HTR-8/SVneo (cell line): ENCODE data around the gene SLC1A1.

Experiments
- DNase-seq: peaks from one replicate; pipeline ENCODE4 v3.0.0; 2011; ENCODE audit warnings: low spot score, mixed read lengths; ENCODE audit not compliant: insufficient read length
- FAIRE-seq: peaks from 2 replicates; lab custom pipeline; 2011; peaks lifted over from hg19 to GRCh38; lab: Jason Lieb, UNC

Gene SLC1A1

DNA sequence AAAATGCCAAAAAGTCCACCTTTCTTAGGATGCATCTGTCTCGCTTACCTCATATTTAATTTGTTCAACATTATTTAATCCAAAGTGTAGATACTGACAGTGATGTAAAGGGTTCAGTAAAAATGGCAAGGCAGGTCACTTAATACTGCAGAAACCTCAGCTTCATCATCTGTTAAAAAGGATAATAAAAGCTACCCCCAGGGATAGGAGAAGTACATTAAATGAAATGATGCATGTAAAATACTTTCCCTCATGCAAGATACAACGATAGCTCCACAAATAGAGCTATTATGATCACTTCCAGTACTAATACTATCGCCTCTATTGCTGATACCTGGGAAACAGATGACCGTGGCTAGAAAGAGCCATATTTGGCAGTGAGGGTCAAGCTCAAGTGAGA, 82.9 kb downstream of the SLC1A1 start:
- no peak for FAIRE-seq
- no peak for DNase-seq

DNA sequence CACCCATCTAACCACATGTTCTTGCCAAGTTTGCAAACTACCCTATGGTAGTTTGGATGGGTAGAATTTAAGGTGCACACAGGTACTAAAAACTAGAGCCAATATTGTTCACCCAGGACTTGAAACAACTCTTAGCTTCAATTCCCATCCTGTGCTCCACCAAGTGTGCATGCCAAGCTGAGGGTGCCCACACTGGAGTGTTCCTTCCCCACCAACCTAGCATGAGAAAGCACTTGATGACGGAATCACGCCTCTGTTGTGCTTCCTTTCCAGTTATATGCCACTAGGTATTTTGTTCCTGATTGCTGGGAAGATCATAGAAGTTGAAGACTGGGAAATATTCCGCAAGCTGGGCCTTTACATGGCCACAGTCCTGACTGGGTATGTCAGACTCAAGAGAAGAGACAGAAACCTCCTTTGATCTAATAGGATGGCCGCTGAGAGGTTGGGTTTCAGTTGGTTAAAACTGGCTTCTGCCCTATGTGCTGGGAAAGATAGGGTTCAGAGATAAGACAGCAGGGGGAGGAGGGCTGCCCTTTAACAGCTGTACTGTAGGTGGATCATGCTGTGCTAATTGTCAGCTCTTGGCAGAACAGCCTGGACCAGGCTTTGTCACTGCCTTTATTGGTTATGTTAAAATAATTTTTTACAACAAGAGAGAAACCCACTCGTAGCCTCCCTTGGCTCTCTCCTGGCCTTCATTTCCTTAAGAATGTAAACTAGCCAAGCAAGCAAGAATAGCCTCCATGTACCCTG, 83.5 kb downstream of the SLC1A1 start:
- DNase-seq = no peak
- no peak for FAIRE-seq

DNA sequence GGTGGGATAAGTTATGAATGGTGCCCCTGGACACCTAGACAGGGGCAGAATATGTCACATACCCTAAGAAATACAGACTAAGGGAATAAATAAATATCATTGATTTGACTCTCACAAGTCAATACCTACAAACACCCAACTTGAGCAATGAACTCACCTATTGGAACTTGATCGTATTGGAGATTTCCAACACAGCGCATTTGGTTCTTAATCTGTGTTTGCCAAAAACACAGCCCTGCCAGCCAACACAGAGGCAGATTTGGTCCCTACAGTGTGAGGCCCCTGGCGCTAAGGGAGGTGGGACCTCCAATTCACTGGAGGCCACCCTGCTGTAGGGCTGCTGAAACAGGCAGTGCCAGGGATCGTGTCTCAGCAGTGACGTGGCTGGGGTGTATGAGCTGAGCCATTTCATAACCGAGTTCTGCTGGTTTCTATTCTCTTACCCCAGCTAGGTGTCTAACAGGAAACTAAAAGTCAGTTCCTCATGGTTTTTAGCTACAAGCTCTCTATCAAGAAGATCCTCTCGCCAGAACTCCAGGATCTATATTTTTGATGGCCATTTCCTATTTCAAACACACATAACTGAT, 84.5 kb downstream of the SLC1A1 start:
- DNase-seq (no peak), FAIRE-seq (no peak)

DNA sequence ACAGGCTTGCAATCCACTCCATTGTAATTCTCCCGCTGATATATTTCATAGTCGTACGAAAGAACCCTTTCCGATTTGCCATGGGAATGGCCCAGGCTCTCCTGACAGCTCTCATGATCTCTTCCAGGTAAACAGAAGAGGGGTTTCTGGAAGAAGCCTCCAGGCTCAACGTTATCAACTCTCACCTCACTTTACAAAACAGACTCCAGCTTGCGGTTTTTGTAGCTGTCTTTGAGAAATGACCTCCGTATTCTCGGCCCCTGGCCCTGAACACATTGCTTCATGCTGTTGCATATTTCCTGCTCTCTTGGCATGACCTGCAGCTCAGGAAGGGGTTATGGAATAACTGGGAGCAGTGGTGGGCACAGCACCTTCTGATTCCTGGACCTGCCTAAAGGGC, 85.7 kb downstream of the SLC1A1 start:
- DNase-seq = no peak
- no peak for FAIRE-seq

DNA sequence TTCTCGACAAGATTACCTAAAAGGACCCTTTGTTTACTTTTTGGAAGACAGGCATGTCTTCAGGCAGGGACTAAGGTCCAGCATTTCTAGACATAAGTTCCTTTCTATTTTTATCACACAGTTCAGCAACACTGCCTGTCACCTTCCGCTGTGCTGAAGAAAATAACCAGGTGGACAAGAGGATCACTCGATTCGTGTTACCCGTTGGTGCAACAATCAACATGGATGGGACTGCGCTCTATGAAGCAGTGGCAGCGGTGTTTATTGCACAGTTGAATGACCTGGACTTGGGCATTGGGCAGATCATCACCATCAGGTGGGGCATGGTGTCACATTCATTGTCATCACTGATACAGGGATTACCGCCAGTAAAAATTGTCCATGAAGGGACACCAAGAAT, 86.2 kb downstream of the SLC1A1 start:
- DNase-seq (no peak), FAIRE-seq (no peak)

DNA sequence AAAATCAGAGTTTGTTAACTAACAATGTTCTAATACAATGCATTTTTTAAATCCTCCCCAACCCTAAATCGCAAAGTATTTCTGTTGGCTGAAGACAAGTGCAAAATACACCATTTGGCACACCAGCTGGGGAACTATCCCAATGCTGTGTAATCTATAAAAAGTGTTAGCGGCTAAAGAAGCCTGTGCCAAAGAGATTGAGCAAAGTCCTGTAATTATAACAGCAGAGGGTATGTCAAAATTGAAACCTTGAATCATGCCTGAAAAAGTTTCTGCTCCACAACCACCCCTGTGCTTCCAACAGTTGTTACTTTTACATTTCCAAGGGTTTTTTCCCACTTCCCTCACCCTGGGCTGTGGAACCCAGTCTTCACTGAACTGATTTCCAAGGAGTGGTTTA, 88.7 kb downstream of the SLC1A1 start:
- FAIRE-seq (no peak), DNase-seq (no peak)

DNA sequence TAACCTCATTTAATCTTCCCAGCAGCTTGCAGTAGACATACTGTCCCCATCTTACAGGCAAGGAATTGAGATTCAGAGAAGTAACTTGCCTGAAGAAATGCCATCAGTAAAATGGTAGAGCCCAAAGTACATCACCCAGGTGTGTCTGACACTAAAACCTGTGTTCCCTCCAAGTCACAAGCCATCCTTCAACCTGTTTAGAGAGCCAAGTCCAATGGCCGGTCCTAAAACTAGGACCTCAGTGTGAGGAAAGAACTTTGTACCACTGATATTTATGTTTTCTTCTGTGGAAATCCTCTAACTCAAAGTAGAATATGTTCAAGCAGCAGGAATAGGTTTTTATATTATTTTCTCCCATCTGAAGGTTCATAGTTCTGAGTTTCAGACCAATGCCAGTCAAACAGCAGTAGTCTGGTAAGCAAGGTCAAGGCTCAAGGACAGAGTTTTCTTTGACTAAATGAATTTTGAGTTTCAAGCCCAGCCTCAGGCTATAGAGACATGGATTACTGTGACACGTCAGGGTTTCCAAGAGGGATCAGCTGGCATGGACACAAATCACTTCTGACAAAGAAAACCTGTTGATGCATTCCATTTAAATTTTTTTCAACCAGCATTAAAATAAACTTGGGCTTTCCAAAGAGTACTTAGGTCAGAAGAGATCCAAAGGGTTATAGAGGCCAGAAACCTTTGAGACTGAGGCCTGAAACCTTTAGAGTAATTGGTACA, 90.9 kb downstream of the SLC1A1 start:
- no peak for DNase-seq
- no peak for FAIRE-seq

DNA sequence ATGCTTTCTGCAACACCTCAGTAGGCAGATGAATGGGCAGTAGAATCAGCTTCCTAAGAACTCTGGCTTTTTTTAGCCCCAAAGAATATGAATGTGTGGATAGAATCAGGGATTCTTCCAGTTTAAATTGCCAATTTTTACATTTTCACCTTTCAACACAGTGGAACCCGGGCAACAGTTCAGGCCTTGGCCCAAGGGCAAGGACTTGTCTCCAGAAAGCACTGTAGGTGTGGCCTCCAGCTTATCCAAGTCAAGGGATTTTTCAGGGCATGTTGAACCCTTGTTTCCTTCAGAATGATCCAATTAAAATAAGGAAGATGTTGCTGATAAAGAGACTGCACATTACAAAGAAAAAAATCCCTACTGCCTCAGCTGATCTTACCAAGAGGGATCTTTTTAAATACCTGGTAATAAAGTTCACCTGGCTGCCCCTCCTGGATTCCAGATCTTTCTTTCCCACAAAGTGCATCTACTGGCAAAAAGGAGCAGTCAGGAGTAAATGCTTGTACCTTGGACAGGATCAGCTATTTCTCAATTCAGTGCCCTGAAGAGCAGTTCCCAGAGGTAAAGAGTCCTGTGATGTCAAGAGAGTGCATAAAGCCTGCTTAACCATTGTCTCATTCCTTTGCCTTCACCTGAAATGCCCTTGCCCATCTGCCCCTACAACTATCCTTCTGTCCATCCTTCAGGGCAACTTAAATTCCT, 91.7 kb downstream of the SLC1A1 start:
- FAIRE-seq = no peak
- DNase-seq = no peak

DNA sequence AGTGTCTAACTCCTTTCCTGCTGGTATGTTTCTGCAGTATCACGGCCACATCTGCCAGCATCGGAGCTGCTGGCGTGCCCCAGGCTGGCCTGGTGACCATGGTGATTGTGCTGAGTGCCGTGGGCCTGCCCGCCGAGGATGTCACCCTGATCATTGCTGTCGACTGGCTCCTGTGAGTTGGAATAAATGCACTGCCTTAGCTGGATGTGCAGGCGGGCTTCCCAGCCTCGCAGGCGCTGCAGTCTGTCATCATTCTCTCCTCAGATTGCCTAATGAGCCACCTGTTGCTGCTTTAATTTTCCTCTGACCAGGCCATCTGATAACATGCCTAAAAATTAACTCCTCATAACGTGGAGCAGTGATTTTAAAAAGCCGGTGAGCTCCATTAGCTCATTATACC, 92.7 kb downstream of the SLC1A1 start:
- no peak for DNase-seq
- no peak for FAIRE-seq

DNA sequence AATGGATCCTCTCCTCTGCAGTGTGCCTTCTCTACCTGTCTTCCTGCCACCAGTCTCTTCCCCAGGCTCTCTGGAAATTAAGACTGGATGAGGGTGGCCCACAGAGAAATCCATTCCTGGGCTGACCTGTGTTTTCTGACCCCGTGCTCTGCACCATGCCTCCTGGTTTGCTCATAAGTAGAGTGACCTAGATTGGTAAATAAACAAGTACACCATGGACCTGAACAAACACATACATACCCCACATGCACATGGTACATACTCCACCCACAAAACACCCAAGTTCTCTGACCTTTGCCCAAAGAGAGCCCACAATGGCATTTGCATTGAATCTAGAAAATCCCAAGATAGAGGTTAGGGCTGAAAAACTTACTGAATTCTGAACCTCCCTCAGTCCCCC, 94.4 kb downstream of the SLC1A1 start:
- FAIRE-seq = no peak
- DNase-seq = no peak

DNA sequence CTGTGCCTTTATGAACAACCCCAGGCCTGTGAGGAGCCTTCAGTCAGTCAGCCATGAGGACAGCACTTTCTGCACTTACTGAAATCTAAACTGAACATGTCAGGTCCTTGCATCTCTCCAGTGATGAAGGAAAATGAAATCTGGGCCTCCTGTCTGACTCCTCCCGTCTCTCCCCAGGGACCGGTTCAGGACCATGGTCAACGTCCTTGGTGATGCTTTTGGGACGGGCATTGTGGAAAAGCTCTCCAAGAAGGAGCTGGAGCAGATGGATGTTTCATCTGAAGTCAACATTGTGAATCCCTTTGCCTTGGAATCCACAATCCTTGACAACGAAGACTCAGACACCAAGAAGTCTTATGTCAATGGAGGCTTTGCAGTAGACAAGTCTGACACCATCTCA, 94.9 kb downstream of the SLC1A1 start:
- FAIRE-seq = no peak

DNA sequence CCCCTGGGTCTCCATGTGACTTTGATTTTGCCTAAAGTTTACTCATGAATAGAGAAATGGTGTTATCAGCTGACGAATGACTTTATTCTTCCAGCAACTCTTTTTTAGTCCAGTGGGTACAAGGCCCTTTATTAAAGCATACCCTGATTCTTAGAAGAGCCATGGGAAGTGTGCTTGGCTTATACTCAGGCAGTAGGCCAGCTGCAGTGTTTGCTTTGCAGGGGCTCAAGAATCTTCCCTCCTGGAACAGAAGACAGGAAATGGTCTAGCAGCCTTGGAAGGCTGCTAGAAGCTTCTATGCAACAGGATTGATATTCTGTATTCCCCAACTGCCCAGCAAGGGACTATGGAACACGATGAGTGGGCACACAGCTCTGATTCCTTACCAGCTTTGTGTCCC, 98.5 kb downstream of the SLC1A1 start:
- DNase-seq = no peak
- no peak for FAIRE-seq

More for the DNA sequence above, 94.9 kb downstream of the SLC1A1 start:
- no peak for DNase-seq

DNA sequence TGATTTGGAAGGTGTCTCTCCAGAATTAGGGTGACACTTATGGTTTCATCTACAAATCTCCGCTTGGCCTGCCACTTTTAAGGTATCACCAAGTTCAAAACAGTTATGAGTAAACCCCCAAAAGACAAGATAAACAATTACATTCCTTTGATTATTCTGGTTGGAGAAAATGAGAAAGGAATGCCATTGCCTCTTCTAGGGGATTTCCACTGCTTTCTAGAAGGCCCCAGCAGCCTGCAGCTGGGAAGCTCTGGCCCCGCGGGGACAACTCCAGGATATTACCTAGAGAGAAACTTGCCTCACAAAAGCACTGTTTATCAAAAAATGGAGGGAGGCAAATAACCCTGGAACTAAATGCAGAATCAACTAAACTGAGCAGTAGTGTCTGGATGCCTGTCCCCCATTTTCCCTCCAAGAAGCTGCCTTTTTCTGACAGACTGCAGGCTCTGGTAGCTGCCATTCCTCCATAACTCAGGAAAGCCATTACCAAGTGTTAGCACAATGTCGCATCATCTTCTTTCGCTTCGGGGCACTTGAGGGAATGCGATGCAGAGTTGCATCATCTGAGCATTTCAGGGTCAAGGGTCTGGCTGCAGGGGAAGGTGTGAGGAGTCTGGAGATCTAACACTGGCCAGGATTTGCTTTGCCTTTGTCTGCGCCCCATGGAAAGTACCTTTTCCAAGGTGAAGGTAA, 100.3 kb downstream of the SLC1A1 start:
- DNase-seq = no peak
- no peak for FAIRE-seq

DNA sequence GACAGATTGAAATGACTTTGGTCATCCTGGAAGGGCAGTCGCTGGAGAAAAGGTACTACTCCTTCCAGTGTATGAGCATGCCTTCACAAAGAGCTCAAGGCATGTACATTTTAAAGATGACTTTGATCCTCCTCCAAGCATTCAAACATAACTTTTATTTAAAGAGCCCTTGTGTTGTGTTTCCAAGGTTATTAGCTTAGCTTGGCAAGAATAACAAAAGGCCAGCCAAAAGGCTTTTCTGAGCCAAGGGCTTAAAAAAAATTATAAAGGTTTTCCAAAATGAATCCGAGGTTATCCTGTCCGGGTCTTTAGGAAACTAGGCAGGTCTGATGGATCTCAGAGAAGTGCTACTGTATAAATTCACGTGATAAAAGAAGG, 100.8 kb downstream of the SLC1A1 start:
- DNase-seq = no peak
- no peak for FAIRE-seq

DNA sequence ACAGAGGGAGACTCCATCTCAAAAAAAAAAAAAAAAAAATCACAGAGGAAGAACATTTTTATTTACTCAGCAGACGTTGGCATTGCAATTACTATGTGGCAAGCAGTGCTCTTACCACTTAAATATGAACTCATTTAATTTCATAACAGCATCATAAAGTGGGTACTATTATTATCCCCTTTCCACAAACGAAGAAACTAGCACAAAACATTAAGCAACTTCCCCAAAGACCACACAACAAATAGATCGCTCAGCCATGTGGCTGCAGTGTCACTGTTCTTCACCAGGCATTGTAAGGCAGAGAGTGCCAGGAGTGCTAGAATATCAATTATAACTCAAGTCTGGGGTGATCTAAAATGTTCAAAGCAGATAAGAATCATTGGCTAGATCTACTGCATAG, 102.0 kb downstream of the SLC1A1 start:
- DNase-seq = no peak
- no peak for FAIRE-seq

DNA sequence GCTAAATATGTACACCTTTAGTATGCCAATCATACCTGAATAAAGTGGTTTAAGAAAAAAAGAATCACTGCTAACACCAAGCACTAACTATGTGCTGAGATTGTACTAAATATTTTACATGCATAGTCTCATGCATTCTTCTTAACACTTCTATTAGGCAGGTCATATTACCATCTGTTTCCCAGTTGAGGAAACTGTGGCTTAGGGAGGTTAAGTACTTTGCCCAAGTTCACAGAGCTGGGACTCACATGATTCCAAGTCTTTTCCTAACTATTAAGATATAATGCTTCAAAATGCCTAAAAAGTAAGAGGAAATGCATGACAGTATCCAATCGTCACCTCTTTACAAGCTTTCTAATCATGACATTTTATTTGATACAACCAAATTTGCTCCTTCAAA, 102.6 kb downstream of the SLC1A1 start:
- no peak for DNase-seq
- FAIRE-seq = no peak

DNA sequence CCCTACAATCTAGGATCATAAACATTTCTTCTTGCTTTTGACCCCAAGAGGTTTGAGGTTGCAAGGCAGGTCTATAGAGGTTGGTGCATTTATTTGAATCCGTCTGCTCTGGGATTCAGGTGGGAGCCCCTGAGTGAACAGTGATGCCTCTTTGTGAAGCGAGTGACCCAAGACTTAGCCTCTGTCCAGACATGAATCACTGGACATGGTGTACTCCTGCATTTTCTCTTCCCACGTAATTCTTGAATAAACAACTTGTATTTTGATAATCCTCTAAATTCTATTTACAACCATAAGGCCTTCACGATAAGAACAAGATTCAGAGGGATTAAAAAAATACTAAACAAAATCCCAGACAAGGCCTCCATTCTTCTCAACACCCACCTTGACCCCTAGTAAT, 104.3 kb downstream of the SLC1A1 start:
- DNase-seq = no peak
- FAIRE-seq = no peak

DNA sequence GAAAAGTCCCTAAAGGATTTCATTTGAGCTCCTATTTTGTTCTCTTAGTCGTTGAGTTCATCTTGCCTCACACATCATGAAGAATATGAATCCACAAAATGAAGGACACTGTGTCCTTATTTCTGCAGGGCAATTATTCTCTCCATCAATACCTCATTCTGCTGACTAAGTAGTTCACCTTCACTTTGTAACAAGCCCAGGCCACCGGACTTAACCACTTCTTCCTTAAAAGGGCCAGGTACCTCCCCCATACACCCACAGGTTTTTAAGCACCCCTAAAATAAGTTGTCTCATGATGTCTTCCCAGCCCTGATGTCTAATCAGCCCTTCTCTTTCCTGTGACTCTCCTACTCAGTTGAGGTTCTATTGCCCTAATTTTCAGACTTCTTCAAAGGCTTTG, 104.7 kb downstream of the SLC1A1 start:
- no peak for FAIRE-seq
- DNase-seq = no peak

DNA sequence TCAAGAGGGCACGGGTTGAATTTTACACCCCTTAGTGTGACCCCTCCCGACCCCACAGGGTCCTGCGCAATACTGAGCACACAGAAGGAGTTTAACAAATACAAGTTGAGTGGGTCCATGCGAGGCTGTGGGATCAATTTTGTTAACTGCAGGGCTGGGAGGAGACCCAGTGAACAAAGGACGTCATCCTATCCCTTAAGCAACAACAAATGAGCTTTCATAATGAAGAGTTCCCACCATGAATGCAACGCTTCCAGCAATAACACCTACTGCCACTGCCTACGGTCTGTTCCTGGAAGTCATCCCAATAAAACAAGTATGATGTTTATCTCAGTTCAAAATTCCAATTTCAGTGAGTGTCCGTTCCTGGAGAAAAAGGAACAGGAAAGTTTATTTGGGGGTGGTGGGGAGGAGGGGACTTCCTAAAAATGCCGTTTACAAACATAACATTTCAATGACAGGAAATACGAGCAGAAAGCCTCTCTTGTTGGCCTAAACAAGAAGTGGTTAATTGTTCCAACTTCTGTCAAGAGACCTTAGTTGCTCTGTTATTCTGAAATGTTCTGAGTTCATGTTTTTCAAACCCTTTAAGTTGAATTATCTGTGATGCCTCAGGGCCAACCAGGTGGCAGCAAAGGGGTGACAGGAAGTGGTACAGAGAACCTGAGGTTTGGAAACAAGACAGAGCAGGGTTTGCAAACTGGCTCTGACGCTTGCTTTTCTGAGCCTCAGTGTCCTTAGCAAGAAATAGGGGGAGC, 106.1 kb downstream of the SLC1A1 start:
- DNase-seq (no peak), FAIRE-seq (no peak)

DNA sequence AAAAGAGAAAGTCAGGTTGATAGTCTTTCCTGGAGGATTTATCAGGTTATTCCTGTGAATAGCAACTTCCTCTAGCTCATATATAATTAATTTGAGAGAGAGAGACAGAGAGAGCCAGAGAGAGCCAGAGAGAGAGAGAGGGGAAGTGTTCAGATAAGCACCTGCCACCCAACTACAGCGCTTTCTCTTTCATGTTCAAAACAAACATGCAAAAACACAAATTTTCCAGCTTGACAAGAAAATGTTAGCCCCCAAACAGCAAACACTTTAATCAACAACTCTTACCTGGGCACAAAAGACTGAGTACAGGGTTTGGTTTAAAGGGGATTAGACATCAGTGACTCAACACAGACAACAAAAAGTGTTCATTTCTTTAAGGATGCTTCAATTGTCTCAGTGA, 110.1 kb downstream of the SLC1A1 start:
- DNase-seq (no peak), FAIRE-seq (no peak)
